ENCODE results near the gene FUOM. TPM values are rescaled to one million over a fixed set of nuclear protein-coding genes. Genes with fewer than 3 reads are reported as not detected.

The FUOM gene
- total RNA-seq, 1 donor from 2014 or later, result 9.3 TPM

- Mint-ChIP-seq H3K4me1 (peaks cover 9% of the 10 kb centered on the region), H3K36me3 (peaks cover 10% of the 10 kb centered on the region), H3K4me3 (no peak overlapping the region), H3K27me3 (ENCODE audit: insufficient read depth, low read depth) (peaks cover 5% of the 10 kb centered on the region), H3K27ac (no peak overlapping the region), H3K9me3 (no peaks in the 10 kb centered on the region)
- Histone ChIP-seq H3K79me2 (ENCODE audit: low read depth) (no peaks in the 10 kb centered on the region), H3K4me2 (no peak overlapping the region), H3K9me3 (ENCODE audit: low read depth) (no peaks in the 10 kb centered on the region), H3K4me1 (no peaks in the 10 kb centered on the region), H2AFZ (replicated peaks) (no peak overlapping the region), H3K4me3 (no peak overlapping the region), H4K20me1 (ENCODE audit: low read depth) (peaks cover 3% of the 10 kb centered on the region), H3K36me3 (no peaks in the 10 kb centered on the region), H3K27me3 (peaks cover 12% of the 10 kb centered on the region), H3F3A (ENCODE audit: low read depth) (peaks cover 8% of the 10 kb centered on the region), H3K27ac (no peak overlapping the region), H3K9ac (no peak overlapping the region)
- TF ChIP-seq EZH2phosphoT487 (IDR thresholded peaks at IDR 0.05) (no peak), EZH2 (IDR thresholded peaks at IDR 0.05) (no peak), CTCF (IDR thresholded peaks at IDR 0.05) (no peak)
- DNase-seq (ENCODE audit: low spot score), result no peak
Observed at GRCh38 chr10:133314911-133315310, 42.9 kb downstream of the FUOM start.

- peaks cover under 1% of the 10 kb centered on the region for H3K27me3 Mint-ChIP-seq (ENCODE audit: insufficient read depth, low read depth)
Observed at GRCh38 chr10:133313192-133313591, 44.6 kb downstream of the FUOM start.

GRCh38 chr10:133312769-133313145 is 45.1 kb downstream of the FUOM start:
- no peak overlapping the region for H3K4me3 ChIP-seq
- Mint-ChIP-seq H3K4me1 (peaks cover 11% of the 10 kb centered on the region), H3K9me3 (no peaks in the 10 kb centered on the region), H3K36me3 (peaks cover 12% of the 10 kb centered on the region), H3K27ac (no peak overlapping the region), H3K4me3 (no peak overlapping the region), H3K27me3 (ENCODE audit: insufficient read depth, low read depth) (peaks cover 5% of the 10 kb centered on the region)
- TF ChIP-seq EZH2 (IDR thresholded peaks at IDR 0.05) (no peak), CTCF (IDR thresholded peaks at IDR 0.05) (no peak), EZH2phosphoT487 (IDR thresholded peaks at IDR 0.05) (no peak)
- peaks cover 8% of the 10 kb centered on the region for H3F3A ChIP-seq (ENCODE audit: low read depth)
- no peaks in the 10 kb centered on the region for H3K9me3 ChIP-seq (ENCODE audit: low read depth)
- H3K79me2 ChIP-seq (ENCODE audit: low read depth), result peaks cover 8% of the 10 kb centered on the region
- H2AFZ ChIP-seq (replicated peaks), result no peak overlapping the region
- no peaks in the 10 kb centered on the region for H3K36me3 ChIP-seq
- H4K20me1 ChIP-seq (ENCODE audit: low read depth), result peaks cover 15% of the 10 kb centered on the region
- no peaks in the 10 kb centered on the region for H3K27me3 ChIP-seq
- no peak overlapping the region for H3K9ac ChIP-seq
- no peak overlapping the region for H3K4me2 ChIP-seq
- peaks cover 1% of the 10 kb centered on the region for H3K4me1 ChIP-seq
- H3K27ac ChIP-seq, result no peak overlapping the region
- DNase-seq (ENCODE audit: low spot score), result no peak

More at GRCh38 chr10:133313192-133313591, 44.6 kb downstream of the FUOM start:
- no peak for DNase-seq (ENCODE audit: low spot score)
- Histone ChIP-seq H3K36me3 (no peaks in the 10 kb centered on the region), H3K79me2 (ENCODE audit: low read depth) (peaks cover 4% of the 10 kb centered on the region), H3K4me1 (no peaks in the 10 kb centered on the region), H3K9me3 (ENCODE audit: low read depth) (no peaks in the 10 kb centered on the region), H3K27ac (no peak overlapping the region), H3K9ac (no peak overlapping the region), H3F3A (ENCODE audit: low read depth) (peaks cover 5% of the 10 kb centered on the region), H4K20me1 (ENCODE audit: low read depth) (peaks cover 11% of the 10 kb centered on the region), H3K4me2 (no peak overlapping the region), H2AFZ (replicated peaks) (no peak overlapping the region), H3K27me3 (no peaks in the 10 kb centered on the region), H3K4me3 (no peak overlapping the region)
- Mint-ChIP-seq H3K27ac (no peak overlapping the region), H3K4me1 (peaks cover 7% of the 10 kb centered on the region), H3K9me3 (no peaks in the 10 kb centered on the region), H3K36me3 (peaks cover 11% of the 10 kb centered on the region), H3K4me3 (no peak overlapping the region)
- TF ChIP-seq CTCF (IDR thresholded peaks at IDR 0.05), result no peak
- no peak for TF ChIP-seq EZH2phosphoT487 (IDR thresholded peaks at IDR 0.05)
- no peak for TF ChIP-seq EZH2 (IDR thresholded peaks at IDR 0.05)

Measured in neural progenitor cell (in vitro differentiated cells).